ENCODE measurements around the gene ROBO1.
"Not testable (repeated sequence)": the region's sequence is repeated elsewhere in the genome, so short reads cannot be mapped to it uniquely, and the experiment has no call there.

ROBO1 gene

DNA sequence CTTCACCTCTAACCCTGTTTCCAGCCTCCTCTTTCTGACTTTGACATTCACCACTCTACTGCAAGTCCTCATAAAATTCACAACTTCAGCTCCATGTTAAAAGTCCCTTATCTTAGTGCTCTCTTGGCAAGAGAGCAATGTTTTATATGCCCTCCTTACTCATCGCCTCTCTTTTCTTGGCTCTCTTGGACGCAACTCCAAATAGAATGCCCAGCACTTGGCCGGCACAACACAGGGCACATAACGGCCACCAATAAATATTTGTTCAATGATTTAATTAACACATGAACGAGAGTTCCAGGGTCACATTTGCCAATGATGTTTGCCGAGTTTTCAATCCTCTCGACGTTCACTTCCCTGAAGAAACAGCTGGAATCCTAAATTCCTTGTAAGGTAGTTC lies 401.4 kb downstream of the ROBO1 start:
- DNase-seq, result no peak

DNA sequence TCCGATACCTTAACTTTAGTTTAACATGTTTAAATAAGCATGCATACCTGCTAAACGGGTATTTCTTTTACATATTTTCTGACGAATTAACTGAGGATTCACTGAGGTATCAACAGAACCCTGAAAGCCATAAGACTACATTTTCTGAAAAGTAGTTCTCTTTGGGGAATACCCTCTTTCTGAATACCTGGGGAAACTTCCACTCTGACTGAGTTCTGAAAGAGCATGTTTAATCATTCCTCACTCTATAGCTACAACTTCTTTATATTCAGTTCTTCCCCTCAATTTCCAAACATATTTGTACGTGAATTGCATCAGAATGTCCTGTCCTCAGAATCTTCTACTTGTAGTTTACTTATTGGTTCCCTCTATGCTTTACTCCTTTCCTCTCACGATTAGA lies 403.0 kb downstream of the ROBO1 start:
- no peak for DNase-seq

DNA sequence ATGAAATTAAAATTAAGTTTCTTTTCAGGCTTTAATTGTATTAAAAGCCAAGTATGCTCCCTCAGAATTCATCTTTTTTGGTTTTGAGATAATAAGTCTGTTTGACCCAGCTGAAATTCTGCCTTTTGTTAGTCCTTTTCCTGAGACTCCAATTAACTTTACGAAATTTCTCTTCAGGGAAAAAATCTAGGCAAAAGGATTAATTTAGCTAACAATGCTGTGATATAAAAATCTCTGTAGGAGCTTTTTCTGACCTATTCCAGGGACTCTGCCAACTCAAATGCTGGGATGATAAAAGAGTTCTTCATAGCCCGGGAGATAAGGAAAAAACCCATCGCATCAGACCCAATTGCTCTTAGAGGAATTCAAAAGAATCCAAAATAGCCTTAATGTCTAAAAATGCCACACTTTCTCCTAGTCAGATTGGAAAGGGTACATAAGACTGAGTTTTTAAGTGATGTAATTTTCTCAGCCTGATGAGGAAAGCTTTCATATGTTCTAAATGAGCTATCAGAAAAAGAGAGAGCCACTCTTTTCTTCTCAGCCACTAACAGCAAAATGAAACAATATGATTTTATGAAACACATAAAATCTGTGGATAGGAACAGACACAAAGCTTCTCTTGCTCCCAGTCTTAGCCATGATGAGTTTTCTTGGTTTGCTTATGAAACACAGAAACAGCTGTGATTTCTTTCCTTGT lies 405.1 kb downstream of the ROBO1 start:
- no peak for DNase-seq

DNA sequence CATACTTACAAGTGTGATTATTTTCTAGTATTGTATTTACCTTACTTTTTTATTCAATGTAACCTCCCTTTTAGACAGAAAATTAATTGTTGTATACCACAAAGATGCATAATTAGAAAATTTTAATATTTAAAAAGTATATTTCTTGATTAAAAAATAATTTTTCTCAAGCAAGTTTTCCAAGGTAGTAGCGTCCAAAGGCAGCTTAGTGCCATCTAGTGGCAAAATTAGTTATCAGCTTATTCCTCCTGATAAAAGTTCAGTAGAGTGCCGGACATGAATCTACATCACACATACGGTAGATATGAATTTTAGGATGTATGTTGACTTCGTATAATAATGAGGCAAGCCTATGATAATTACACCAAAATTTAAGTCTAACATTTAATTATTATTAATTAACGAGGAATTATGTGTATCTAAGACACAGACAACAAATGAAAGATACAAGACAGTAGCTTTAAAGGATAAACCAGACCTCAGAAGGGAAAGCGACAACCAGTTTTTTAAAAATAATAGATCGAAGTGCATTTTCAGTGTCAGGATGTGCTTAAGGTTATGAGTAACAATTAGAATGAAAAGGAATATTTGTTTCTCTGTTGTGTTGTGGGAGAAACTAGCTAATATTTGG lies 405.9 kb downstream of the ROBO1 start:
- DNase-seq, result no peak

DNA sequence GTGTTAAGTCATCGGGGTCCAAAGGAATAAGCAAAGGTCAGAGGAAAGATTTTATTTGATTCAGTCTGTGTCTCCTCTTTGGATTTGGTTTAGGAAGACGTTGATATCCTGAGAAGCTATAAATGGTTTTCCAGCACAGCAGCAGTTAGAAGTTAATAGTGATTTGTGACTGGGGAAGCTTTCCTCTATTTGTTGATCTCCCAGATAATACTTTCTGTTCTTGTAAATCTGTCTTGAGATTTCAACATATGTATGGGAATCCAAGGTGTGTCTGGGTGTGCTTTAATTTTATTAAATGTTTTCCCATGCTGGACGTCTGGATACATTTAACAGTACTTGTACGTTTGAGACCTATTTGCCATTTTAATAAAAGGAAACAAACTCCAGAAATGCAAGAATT lies 409.5 kb downstream of the ROBO1 start:
- DNase-seq, result no peak

DNA sequence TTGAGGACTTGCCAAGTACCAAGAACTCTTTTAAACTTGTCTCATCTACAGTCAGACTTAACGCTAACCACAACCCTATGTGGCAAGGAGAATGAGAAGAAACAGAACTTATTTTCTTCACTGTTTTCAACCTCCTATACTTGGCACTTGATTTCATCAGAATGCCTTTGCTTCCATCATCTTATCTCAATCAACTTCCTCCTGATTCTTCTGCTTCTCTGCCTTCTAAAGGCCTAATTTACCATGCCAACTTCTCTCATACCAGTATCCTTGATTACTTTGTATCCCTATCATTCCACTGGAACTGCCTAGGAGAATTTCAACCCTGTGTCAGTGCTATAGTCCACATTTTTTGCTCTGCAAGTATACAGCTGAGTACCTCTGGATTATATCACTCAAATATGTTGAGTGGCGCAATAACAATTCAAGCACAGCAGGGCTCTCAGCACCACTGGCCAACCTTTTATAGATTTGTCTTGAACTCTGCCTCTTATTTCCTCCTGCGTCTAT lies 413.6 kb downstream of the ROBO1 start:
- DNase-seq, result no peak

DNA sequence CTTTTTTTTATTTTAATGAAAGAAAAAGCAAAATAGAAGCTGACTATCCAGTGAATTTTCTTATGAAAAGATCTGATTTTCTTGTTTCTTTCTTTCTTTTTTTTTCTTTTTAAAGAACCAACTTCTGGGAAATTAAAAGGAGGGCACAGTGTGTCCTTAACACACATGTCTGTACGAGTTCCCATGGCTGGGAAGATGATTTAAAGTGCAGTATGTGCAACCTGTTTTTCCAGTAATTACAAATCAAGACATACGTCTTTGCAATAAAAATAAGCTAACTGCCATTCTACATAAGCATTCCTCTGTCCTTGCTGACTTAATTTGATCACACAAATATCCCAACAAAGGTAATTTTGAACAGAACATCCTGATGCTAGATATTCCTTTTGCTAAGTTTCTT lies 416.1 kb downstream of the ROBO1 start:
- no peak for DNase-seq

DNA sequence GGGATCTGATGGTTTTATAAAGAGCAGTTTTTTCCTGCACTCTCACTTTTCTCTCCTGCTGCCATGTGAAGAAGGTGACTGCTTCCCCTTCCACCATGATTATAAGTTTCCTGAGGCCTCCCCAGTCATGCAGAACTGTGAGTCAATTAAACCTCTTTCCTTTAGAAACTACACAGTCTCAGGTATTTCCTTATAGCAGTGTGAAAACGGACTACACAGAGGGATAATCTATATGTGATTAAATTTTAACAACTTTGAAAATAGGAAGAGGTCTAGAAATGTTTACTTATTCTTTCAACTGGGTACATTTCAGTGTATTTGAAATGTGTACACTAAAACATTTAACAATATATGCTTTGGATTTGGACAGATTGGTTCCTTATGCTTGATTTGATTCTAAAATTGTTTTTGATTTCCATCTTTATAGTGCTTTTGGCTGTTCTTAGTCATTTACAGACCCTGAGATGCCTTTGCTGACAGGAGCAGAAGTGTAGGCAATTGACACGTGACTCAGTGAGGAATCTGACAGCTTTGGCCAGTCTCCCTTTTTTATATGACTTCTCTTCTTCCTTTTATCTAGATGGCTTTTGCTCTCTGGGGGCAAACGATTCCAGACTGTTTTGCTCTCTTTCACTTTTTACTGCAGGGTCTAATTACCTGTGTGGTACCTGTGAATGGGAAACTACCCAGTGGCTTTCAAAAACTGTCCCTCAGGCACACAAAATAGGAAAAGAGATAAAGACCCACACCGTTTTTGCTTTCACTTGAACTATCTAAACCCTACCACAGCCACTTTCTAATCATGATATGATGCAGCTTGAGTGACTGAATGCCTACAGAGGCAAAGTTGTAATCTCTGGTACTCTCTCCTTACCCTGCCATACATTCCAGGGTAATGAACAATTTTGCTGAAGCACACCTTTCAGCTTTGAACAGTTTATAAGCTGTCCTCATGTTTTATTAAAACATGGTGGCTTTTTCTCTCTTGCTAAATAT lies 422.6 kb downstream of the ROBO1 start:
- DNase-seq, result no peak

DNA sequence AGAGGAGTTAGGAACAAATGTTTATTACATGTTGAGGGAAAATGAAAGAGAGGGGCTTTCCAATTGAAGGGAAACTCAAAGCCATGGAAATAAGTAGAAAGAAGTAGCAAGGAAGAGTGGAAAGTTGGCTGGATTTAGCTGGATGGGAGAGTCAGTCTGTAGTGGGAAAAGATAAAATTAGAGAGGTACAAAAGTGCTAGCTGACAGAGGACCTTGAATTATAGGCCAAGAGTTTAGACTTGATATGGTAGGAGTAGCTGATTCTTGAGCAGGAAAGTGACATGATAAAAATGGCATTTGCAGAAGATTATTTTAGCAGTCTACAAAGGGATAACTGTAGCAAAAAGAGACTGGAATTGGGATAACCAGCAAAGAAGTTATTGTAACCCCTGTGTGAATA lies 425.8 kb downstream of the ROBO1 start:
- no peak for DNase-seq

DNA sequence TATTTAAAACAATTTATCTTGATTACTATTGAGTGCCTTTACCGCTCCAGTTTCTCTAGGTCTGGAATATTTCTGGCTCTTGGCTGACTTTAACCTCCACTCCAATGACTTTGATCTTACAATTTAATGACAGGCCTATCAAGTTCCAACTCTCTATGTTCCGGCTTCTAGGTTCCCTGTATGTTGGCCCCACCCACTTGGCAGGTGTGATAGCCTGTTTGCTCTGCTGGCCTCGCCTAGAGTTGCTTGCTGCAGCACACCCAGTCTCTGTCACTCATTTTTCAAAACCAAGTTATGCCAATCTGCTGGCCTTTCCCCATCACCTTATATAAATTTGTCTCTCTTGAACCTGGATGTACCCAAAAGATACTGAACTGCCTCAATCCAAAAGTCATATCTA lies 428.0 kb downstream of the ROBO1 start:
- DNase-seq, result no peak

DNA sequence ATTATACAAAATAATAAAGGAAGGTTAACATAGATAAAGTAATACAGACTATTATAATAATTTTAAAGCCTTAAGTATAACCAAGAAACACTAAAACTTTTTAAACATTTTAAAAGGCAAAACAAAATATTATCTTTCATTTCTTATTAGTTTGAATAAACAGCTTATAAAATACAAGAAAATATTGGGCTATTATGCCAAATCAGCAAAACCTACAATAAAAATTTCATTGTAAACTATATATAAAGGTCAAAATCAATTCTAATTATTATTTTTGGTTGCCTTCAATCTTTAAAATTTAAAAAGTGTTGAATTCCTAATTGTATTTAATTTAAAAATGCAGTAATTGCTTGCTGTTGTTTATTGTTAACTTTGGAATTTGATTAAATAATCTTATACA lies 430.0 kb downstream of the ROBO1 start:
- DNase-seq, result no peak

DNA sequence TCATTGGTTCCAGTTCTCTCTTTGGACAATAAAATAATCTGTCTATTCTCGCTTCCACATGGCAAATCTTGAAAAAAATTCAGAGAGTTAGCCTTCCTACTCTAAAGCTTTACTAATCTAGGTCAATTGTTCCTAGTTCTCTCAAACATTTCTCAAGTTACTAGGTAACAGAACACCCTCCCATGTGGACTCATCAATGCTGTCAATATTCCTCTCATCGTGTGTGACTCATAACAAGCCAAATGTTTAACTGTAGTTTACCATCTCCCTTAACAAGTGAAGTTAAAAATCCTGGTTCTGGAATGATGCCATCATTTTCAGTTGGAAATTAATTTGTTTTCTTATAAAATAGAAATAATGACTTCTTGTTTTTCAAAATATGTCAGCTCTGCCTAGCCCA lies 438.6 kb downstream of the ROBO1 start:
- DNase-seq, result no peak

DNA sequence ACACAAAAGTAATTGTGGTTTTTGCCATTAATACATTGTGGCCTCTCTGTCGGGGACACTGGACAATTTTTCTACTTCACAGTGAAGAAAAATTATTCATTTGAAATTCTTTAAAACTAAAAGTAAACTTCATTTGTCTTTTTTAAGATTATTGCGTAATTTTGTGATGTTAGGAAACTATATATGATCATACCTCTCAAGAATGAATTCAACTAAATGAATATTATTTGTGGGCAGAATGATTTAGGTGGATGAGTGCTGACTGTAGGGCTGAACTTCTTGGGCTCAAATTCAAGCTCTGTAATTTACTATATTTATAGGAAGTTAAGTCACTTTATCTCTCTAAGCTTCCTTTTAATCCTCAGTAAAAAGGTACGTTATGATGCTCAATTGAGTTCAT lies 441.2 kb downstream of the ROBO1 start:
- no peak for DNase-seq

DNA sequence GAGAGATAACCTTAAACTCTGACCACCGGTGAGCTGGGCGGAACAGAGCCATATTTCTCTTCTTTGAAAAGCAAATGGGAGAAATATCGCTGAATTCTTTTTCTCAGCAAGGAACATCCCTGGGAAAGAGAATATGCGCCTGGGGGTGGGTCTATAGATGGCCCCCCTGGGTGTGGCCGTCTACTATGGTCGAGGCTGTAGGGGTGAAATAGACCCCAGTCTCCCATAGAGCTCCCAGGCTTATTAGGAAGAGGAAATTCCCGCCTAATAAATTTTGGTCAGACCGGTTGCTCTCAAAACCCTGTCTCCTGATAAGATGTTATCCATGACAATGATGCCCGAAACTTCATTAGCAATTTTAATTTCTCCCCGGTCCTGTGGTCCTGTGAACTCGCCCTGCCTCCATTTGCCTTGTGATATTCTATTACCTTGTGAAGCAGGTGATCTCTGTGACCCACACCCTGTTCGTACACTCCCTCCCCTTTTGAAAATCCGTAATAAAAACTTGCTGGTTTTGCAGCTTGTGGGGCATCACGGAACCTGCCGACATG lies 441.9 kb downstream of the ROBO1 start:
- DNase-seq, result not testable (repeated sequence)

DNA sequence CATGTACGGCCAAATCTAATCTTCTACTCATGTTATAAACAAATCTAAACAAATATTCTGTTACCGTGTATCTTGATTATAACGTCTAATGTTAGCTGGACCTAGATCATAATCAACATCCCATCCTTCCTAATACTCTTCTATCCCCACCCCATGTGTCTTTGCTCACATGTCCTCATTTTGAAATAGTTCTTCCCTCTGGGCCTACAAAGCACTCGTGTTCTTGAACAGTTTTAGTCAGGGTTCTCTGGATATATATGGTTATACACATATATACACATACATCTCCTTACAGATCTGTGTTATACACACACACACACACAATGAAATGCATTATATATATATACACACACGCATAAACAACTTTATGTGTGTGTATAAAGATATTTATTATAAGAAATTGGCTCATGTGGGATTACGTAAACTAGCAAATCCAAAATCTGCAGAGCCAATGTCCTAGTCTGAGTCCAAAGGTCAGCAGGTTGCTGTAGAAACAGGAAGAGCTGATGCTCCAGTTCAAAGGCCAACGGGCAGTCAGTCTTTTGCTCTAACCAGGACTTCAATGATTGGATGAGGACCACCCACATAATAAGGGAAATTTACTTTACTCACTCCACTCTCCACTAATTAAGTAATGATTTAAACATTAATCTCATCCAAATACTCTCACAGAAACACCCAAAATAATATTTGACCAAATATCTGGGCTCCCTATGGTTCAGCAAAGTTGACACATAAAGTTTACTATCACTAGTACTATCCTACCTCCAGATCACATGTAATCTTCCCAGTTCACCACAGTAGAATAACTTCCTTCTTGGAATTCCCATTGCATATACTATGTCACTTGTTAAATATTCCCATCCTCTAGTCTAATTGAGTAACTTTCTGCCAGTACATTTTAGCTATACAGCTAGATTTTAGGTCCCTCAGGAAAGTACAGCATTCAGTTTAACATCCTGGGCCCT lies 450.0 kb downstream of the ROBO1 start:
- no peak for DNase-seq

DNA sequence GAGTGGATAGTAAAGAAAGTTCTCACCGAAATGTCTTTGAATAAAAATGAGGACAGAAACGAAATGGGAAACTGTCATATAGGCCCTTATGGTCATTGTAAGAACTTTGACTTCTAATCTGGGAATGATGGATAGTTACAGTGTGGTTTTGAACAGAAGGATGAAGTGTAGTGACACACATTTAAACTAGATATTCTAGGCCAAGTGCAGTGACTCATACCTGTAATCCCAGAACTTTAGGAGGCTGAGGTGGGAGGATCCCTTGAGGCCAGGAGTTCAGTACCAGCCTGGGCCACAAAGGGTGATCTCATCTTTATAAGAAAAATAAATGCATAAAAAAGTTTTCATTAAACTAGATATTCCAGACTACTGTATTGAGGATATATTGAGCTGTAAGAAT lies 452.8 kb downstream of the ROBO1 start:
- DNase-seq, result no peak

DNA sequence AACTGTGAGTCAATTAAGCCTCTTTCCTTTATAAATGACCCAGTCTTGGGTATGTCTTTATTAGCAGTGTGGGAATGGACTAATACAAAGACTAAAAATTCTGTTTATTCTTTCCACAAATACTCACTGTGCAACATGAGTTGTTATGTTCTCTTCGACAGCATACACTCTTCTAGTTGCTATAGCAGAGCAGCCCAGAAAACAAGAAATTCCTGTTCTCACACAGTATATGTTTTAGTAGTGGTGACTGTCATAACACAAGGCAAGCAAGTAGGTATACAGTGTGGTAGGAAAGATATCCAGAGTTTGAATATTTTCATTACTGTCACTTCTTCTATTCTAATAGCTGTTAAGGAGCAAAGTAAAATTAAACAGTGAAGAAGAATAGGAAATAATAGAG lies 453.3 kb downstream of the ROBO1 start:
- no peak for DNase-seq

DNA sequence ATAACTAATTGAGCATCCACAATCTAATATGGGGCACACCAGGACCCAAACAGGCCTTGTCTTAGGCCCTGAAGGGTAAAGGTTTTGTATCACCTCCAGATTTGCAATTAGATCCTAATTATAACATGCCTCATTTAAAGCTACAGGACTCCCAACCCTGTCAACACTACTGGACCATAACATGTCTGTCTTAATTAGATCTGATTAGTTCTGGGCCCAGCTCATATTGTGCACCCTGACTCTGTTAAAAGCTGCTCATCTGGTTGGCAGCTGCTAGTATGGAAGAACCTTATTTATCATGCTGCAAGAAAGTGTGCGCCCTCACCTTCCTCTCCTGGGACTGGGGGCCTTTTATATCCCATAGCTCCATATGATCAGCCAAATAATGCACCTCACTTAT lies 457.8 kb downstream of the ROBO1 start:
- no peak for DNase-seq

DNA sequence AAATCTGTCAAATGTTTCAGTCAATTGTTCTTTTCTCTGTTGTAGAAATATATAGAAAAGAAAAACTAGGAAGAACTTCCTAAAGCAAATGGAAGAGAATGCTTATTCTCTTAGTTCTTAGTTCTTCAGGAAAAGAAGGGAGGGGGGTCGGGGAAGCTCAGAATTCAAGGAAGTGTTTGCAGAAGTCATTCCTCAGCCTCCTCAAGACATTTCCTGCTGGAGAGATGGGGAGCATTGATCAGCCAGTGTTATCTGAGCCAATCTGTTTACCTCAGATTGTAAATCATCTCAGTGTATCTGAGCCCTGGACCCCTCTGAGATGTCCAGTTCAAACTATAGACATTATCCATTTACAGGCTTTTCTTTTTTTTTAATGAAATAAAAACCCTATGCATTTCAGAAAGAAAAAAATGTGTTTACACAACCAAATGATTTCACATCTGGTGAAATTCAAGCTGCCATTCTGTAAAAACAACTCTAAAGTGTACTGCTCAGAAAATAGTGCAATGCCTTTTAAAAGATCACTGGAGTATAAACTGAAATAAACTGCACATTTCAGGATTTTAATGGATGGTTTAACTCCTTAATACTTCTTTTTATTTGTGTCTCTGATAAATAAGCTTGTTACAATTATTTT lies 460.7 kb downstream of the ROBO1 start:
- DNase-seq, result no peak

DNA sequence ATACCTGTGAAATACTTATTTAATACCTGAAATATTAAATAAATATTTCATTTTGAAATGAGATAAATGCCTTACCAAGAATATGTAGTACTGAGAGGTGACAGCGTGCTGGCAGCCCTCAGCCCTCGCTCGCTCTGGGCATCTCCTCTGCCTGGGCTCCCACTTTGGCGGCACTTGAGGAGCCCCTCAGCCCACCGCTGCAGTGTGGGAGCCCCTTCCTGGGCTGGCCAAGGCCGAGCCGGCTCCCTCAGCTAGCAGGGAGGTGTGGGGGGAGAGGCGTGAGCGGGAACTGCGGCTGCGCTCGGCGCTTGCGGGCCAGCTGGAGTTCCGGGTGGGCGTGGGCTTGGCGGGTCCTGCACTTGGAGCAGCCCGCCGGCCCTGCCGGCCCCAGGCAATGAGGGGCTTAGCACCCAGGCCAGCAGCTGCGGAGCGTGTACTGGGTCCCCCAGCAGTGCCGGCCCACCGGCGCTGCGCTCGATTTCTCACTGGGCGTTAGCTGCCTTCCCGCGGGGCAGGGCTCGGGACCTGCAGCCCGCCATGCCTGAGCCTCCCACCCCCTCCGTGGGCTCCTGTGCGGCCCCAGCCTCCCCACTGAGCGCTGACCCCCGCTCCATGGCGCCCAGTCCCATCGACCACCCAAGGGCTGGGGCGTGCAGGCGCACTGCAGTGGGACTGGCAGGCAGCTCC lies 467.7 kb downstream of the ROBO1 start:
- DNase-seq, result peak; percentile 15
